GM06990 (cell line): ENCODE data around the gene CD99.

Experiments used
- DNase-seq: peaks from one replicate; pipeline ENCODE4 v3.0.0-alpha.2; 2011; ENCODE audit not compliant: insufficient read length; ENCODE audit errors: extremely low read depth
- H3K27me3 ChIP-seq: replicated peaks from 2 replicates; pipeline ENCODE4 v1.6.0; 2011; ENCODE audit warnings: low read length; ENCODE audit not compliant: control insufficient read depth, insufficient read depth
- H3K36me3 ChIP-seq: 2 replicates; pipeline ENCODE4 v1.5.1; 2011; ENCODE audit warnings: low read length; ENCODE audit not compliant: control insufficient read depth, insufficient read depth
- H3K4me3 ChIP-seq: replicated peaks from 2 replicates; pipeline ENCODE4 v1.5.1; 2011; ENCODE audit warnings: low read depth, mild to moderate bottlenecking, control low read depth, low read length
- TF ChIP-seq, protein P1 (sequence below): IDR thresholded peaks from 2 replicates; pipeline ENCODE4 v1.5.1; 2011; ENCODE audit warnings: low read length, control low read depth, mild to moderate bottlenecking, inconsistent platforms; ENCODE audit not compliant: insufficient read depth, poor library complexity, severe bottlenecking

The CD99 gene

DNA sequence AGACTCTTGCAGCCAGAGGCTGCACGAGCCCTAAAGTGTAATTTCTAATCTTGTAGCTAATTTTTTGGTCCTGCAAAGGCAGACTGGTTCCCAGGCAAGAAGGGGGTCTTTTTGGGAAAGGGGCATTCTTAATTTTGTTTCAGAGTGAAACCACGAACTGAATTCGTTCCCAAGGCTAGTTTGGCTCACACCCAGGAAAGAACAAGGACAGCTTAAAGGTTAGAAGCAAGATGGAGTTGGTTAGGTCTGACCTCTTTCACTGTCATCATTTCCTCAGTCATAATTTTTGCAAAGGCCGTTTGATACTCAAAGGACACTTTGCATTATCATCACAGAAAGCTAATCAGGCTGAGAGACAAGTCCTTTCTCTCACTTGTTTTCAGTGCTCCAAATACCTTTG lies 91.7 kb downstream of the CD99 start:
- Histone ChIP-seq H3K36me3 (no peaks in the 10 kb centered on the region), H3K27me3 (no peaks in the 10 kb centered on the region)
- TF ChIP-seq, protein P1, sequence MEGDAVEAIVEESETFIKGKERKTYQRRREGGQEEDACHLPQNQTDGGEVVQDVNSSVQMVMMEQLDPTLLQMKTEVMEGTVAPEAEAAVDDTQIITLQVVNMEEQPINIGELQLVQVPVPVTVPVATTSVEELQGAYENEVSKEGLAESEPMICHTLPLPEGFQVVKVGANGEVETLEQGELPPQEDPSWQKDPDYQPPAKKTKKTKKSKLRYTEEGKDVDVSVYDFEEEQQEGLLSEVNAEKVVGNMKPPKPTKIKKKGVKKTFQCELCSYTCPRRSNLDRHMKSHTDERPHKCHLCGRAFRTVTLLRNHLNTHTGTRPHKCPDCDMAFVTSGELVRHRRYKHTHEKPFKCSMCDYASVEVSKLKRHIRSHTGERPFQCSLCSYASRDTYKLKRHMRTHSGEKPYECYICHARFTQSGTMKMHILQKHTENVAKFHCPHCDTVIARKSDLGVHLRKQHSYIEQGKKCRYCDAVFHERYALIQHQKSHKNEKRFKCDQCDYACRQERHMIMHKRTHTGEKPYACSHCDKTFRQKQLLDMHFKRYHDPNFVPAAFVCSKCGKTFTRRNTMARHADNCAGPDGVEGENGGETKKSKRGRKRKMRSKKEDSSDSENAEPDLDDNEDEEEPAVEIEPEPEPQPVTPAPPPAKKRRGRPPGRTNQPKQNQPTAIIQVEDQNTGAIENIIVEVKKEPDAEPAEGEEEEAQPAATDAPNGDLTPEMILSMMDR = no peak

GRCh38 chrX:2784026-2784425 lies 92.9 kb downstream of the CD99 start:
- TF ChIP-seq, protein P1 = no peak
- Histone ChIP-seq H3K36me3 (no peaks in the 10 kb centered on the region), H3K4me3 (no peak overlapping the region), H3K27me3 (no peaks in the 10 kb centered on the region)
- no peak for DNase-seq

More for the DNA sequence above, 91.7 kb downstream of the CD99 start:
- no peak overlapping the region for H3K4me3 ChIP-seq
- DNase-seq = no peak

DNA sequence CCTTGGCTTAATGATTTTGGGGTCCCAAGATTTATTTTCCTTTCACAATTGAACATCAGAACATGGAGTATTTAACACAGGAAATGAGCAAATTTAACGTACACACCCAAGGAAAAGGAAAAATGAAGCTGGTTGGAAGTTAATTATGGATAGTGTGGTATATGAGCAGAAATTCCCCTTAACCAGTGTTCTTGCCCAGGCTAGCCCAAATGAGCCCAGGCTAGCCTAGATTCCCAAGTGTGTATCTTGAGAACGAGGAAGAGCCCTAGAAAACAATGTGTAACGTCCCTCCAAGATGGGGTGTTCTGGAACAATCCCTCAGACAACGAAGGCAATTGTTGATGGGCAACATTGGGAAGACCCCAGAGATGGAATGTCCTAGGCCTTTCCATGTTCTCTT lies 94.4 kb downstream of the CD99 start:
- DNase-seq = no peak
- Histone ChIP-seq H3K4me3 (no peak overlapping the region), H3K36me3 (no peaks in the 10 kb centered on the region), H3K27me3 (no peaks in the 10 kb centered on the region)
- TF ChIP-seq, protein P1 = no peak

GRCh38 chrX:2788980-2789379 lies 97.9 kb downstream of the CD99 start:
- Histone ChIP-seq H3K36me3 (no peaks in the 10 kb centered on the region), H3K27me3 (no peaks in the 10 kb centered on the region; the same call in 1 of the 2 replicates), H3K4me3 (no peak overlapping the region)
- no peak for DNase-seq
- TF ChIP-seq, protein P1 = no peak

DNA sequence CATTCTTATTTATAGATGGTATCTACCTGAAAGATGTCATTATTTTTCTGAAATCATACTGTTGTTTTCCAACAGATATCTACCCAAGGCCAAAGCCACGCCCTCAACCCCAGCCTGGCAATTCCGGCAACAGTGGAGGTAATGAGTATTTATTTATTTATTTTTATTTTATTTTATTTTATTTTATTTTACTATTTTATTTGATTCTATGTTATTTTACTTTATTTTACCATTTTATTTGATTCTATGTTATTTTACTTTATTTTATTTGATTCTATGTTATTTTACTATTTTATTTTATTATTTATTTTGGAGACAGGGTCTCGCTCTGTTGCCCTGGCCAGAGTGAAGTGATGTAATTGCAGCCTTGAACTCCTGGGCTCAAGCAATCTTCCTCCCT lies 98.5 kb downstream of the CD99 start:
- Histone ChIP-seq H3K36me3 (no peaks in the 10 kb centered on the region), H3K27me3 (no peaks in the 10 kb centered on the region; the same call in 1 of the 2 replicates), H3K4me3 (no peak overlapping the region)
- DNase-seq = no peak
- TF ChIP-seq, protein P1 = no peak
